A673 (cell line): Measurements from ENCODE around the gene DNAJC22. TPM values are rescaled to one million over a fixed set of nuclear protein-coding genes. Genes with fewer than 3 reads are reported as not detected.

Experiments
- BruUV-seq: library from RNA; stranded (reverse); fragments of 400-500 nt; replicated peaks from 2 replicates; lab custom pipeline; 2021; lab: Mats Ljungman, UMichigan
- CTCF ChIA-PET: fragments of 300-600 bp; sonication (Branson Sonifier 250); formaldehyde crosslinking; loops from one replicate; lab custom pipeline; 2022; ENCODE audit warnings: antibody characterized with exemption; lab: Charles Lee
- POLR2A ChIA-PET: fragments of 300-600 bp; sonication (Branson Sonifier 250); formaldehyde crosslinking; loops from one replicate; lab custom pipeline; 2022; ENCODE audit warnings: antibody characterized with exemption; ENCODE audit not compliant: low non-redundant PET; lab: Charles Lee
- DNase-seq: peaks from one replicate; pipeline ENCODE4 v3.0.0-alpha.2; 2015; ENCODE audit warnings: low spot score
- H3K27ac ChIP-seq: fragments of 200-600 bp; sonication (generic); 2 replicates; pipeline ENCODE4 v1.5.1; 2016; ENCODE audit warnings: mixed run types, low read depth, mild to moderate bottlenecking, mixed read lengths, antibody characterized with exemption, low read length; ENCODE audit not compliant: poor library complexity, severe bottlenecking
- H3K27me3 ChIP-seq: fragments of 200-600 bp; sonication (generic); replicated peaks from 2 replicates; pipeline ENCODE4 v1.6.1; 2017; ENCODE audit warnings: mixed run types, low read depth, mild to moderate bottlenecking, mixed read lengths, antibody characterized with exemption, low read length; ENCODE audit not compliant: insufficient read depth, poor library complexity
- H3K36me3 ChIP-seq: fragments of 200-600 bp; sonication (generic); 2 replicates; pipeline ENCODE4 v1.6.1; 2016; ENCODE audit warnings: mixed run types, mild to moderate bottlenecking, mixed read lengths, antibody characterized with exemption, low read length; ENCODE audit not compliant: insufficient read depth, poor library complexity, severe bottlenecking
- H3K4me1 ChIP-seq: fragments of 200-600 bp; sonication (generic); 2 replicates; pipeline ENCODE4 v1.6.1; 2017; ENCODE audit warnings: mixed run types, mild to moderate bottlenecking, mixed read lengths, antibody characterized with exemption, low read length; ENCODE audit not compliant: insufficient read depth, poor library complexity, severe bottlenecking
- H3K4me3 ChIP-seq: fragments of 200-600 bp; sonication (generic); 2 replicates; pipeline ENCODE4 v1.5.1; 2016; ENCODE audit warnings: low read depth, mixed run types, mild to moderate bottlenecking, mixed read lengths, low read length; ENCODE audit not compliant: poor library complexity, severe bottlenecking
- H3K9me3 ChIP-seq: fragments of 200-600 bp; sonication (generic); 2 replicates; pipeline ENCODE4 v1.6.1; 2016; ENCODE audit warnings: mixed run types, low read depth, mild to moderate bottlenecking, mixed read lengths, antibody characterized with exemption, low read length; ENCODE audit not compliant: poor library complexity, severe bottlenecking
- EZH2 ChIP-seq: fragments of 200-600 bp; sonication (generic); IDR thresholded peaks from 2 replicates; pipeline ENCODE4 v1.6.1; 2017; ENCODE audit warnings: borderline replicate concordance, low read depth, mild to moderate bottlenecking, mixed read lengths, antibody characterized with exemption, low read length; ENCODE audit not compliant: poor library complexity, severe bottlenecking
- intact Hi-C: fragments of 100-400 bp; cut with micrococcal nuclease; formaldehyde crosslinking; loops from one replicate; pipeline ENCODE4 v1.10.0; 2022; ENCODE audit not compliant: unreplicated experiment
- total RNA-seq: library from RNA; stranded (reverse); gene quantifications from 2 replicates; pipeline ENCODE4 v1.2.3, GENCODE V29; 2021
- TF ChIP-seq, protein P1 (sequence below): fragments of 300-800, 200-600 bp; sonication (generic); conservative IDR thresholded peaks from 2 replicates; pipeline ENCODE4 v1.5.1; 2017; ENCODE audit warnings: low read depth, mild to moderate bottlenecking, antibody characterized with exemption, low read length, moderate library complexity, mixed read lengths

The DNAJC22 gene
- total RNA-seq, 1 experiment from 2014 or later = 1.9 TPM

DNA sequence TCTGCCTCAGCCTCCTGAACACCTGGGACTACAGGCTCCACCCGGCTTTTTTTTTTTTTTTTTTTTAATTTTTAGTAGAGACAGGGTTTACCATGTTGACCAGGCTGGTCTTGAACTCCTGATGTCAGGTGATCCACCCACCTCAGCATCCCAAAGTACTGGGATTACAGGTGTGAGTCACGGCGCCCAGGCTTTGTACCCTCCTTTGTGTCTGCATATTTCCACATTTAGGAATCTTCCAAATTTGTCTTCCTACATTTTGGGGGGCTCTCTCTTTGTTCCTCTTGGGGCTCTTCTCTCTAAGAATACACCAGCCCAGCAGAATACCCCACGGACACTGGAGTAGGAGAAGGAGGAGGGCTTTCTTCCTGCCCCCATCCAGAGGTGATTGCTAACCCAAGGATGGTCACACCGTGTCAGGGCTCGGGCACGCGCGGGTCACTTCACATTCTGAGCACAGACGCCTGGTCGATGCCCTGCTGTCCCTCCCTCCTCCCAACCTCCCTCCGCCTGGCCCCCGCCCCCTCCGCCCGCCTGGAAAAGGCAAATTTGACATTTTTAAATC, 2.1 kb upstream of the DNAJC22 start:
- CTCF ChIA-PET = no interaction called here

DNA sequence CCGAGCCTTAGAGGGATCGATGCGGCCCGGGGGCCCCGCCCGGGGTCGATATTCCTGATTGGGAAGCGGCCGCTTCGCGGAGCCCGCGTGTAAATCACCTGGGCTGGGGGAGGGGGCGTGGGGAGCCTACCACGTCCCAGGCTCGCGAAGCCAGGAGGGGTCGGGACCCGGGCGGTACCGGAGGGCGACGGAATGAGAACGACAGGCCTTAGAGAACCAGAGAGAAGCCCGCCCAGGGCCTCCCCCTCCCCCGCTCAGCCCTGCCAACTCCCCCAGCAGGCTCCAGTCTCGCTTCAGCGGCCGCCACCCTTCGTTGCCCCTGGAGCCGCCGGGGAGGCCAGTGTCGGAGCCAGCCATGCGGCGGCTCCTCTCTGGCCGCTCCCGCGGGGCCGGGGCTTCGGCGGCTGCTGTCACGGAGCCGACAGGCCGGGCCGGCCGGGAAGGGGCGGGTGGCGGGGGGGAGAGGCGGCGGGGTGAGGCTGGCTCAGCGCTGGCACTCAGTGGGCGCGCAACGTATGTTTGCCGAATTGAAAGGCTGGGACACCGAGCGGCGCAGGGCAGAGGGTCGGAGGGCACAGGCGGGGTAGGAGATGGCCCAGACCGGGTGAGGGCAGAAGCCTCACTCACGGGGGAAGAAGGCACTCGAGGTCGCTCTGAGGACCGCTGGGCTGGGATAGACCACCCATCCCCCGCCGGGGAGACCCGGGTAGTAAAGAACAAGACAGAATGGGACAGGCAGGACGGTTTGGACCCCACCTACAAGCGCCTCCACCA, 1.4 kb upstream of the DNAJC22 start:
- intact Hi-C loops = no loop called here
- no peaks in the 10 kb centered on the region for H3K9me3 ChIP-seq
- DNase-seq = peak; percentile 50
- CTCF ChIA-PET = no interaction called here
- POLR2A ChIA-PET = no interaction called here
- peaks cover 37% of the 10 kb centered on the region for H3K4me1 ChIP-seq
- H3K4me3 ChIP-seq = peak overlapping the region; percentile 51
- peaks cover 14% of the 10 kb centered on the region for H3K27me3 ChIP-seq
- no peak overlapping the region for H3K27ac ChIP-seq
- BruUV-seq = no TSS peak
- H3K36me3 ChIP-seq = no peaks in the 10 kb centered on the region
- TF ChIP-seq EZH2 = peak; percentile 6
- TF ChIP-seq, protein P1, sequence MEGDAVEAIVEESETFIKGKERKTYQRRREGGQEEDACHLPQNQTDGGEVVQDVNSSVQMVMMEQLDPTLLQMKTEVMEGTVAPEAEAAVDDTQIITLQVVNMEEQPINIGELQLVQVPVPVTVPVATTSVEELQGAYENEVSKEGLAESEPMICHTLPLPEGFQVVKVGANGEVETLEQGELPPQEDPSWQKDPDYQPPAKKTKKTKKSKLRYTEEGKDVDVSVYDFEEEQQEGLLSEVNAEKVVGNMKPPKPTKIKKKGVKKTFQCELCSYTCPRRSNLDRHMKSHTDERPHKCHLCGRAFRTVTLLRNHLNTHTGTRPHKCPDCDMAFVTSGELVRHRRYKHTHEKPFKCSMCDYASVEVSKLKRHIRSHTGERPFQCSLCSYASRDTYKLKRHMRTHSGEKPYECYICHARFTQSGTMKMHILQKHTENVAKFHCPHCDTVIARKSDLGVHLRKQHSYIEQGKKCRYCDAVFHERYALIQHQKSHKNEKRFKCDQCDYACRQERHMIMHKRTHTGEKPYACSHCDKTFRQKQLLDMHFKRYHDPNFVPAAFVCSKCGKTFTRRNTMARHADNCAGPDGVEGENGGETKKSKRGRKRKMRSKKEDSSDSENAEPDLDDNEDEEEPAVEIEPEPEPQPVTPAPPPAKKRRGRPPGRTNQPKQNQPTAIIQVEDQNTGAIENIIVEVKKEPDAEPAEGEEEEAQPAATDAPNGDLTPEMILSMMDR = no peak

More for the DNA sequence above, 2.1 kb upstream of the DNAJC22 start:
- peaks cover 39% of the 10 kb centered on the region for H3K4me1 ChIP-seq
- H3K27ac ChIP-seq = no peak overlapping the region
- DNase-seq = no peak
- H3K4me3 ChIP-seq = peak overlapping the region; percentile 51
- H3K27me3 ChIP-seq = peaks cover 14% of the 10 kb centered on the region
- POLR2A ChIA-PET = no interaction called here
- no peaks in the 10 kb centered on the region for H3K9me3 ChIP-seq
- TF ChIP-seq EZH2 = no peak
- TF ChIP-seq, protein P1 = no peak
- intact Hi-C loops = no loop called here
- H3K36me3 ChIP-seq = no peaks in the 10 kb centered on the region
- no TSS peak for BruUV-seq

DNA sequence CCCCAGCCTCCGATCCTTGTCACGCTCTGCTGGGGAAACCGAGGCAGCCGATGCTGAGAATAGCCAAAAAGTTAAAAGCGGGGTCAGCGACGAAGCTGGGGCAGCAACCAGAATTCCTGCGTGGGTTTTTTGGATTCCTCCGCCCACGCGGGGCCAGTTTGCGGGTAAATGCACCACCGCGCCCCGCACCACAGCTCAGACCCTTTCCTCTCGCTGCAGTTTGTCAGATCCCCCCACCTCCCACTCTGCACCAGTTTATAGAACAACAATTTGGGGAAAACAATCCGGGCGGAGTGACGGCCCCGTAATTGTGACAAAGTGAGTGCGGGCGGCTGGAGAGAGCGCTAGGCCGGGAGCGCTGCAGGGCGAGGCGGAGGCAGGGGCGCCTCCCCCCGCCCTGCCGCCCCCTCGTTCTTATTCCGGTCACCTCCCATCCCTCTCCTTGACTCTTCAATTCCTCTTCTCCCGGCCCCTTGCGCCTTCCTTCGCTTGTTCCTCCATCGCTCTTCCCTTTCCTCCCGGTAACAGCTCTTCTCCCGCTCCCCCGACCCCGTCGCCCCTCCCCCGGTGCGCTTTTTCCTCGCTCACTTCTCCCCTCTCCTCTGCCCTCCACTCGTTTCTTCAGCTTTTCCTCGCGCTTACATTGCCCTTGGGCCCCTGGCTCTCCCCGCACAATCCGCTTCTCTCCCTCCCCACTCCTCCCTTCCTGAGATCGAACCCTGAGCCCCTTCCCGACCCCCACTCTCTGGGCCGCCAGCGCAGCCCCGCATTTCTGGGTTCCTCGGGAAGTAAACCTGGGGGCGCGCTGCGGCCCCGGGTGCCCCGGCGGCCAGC, 646 bp upstream of the DNAJC22 start:
- no peak for DNase-seq
- Histone ChIP-seq H3K9me3 (no peaks in the 10 kb centered on the region), H3K4me3 (peak overlapping the region; percentile 51), H3K4me1 (peaks cover 37% of the 10 kb centered on the region), H3K27ac (no peak overlapping the region), H3K27me3 (peaks cover 14% of the 10 kb centered on the region), H3K36me3 (no peaks in the 10 kb centered on the region)
- intact Hi-C loops = loop anchor here (2.0 kb wide), 1 partner anchor 57 kb away; no protein-coding TSS in a partner anchor
- ChIA-PET POLR2A (no interaction called here), CTCF (interaction anchor here (0.6 to 0.9 kb wide), 3 partner anchors 15 to 139 kb away, joined by 3 to 6 read pairs (median 3); no protein-coding TSS in a partner anchor)
- BruUV-seq = no TSS peak
- TF ChIP-seq, protein P1 = no peak
- TF ChIP-seq EZH2 = no peak
